T-cell (primary cell): ENCODE measurements around the gene CLSTN2. TPM values are rescaled to one million over a fixed set of nuclear protein-coding genes. Genes with fewer than 3 reads are reported as not detected.

Experiments used
- ATAC-seq, 4 experiments: fragments of 200-7000 bp in 3 of 4; fragments of 150-1000 bp in 1 of 4; cut with Tn5 transposase; replicated peaks in 1 of 4; 1 replicate in 3 of 4; 2 replicates in 1 of 4; pipeline ENCODE4 v1.10.0; 2021; ENCODE audit warnings: moderate library complexity in 3 of 4, mild to moderate bottlenecking in 2 of 4, moderate number of reproducible peaks in 1 of 4
- CTCF ChIA-PET, 2 donors: fragments of 300-600 bp; sonication (Branson Sonifier 250); formaldehyde crosslinking; loops; one replicate each; lab custom pipeline; 2022; ENCODE audit warnings: antibody characterized with exemption in 2 of 2; lab: Charles Lee
- POLR2A ChIA-PET, 2 donors: fragments of 300-600 bp; sonication (Branson Sonifier 250); formaldehyde crosslinking; loops; one replicate each; lab custom pipeline; 2022; ENCODE audit warnings: antibody characterized with exemption in 2 of 2; lab: Charles Lee
- DNase-seq, 35 experiments: peaks; one replicate each; pipeline versions ENCODE4 v3.0.0 to v3.0.0-alpha.2; 2013 to 2023
- H3K27ac ChIP-seq: one replicate; pipeline ENCODE4 v1.5.1; 2013; ENCODE audit warnings: low read length
- H3K27me3 ChIP-seq, 2 experiments: replicated peaks in 1 of 2; 1 replicate in 1 of 2; 2 replicates in 1 of 2; pipeline versions ENCODE4 v1.6.1 to v1.7.0; 2013; ENCODE audit warnings: low read length in 1 of 2, mixed read lengths in 1 of 2; ENCODE audit not compliant: control insufficient read depth in 2 of 2, insufficient read depth in 2 of 2; ENCODE audit errors: extremely low read depth in 1 of 2
- H3K36me3 ChIP-seq, 2 donors: 1 replicate in 1 of 2; 2 replicates in 1 of 2; pipeline versions ENCODE4 v1.6.1 to v1.7.0; 2013; ENCODE audit warnings: low read length in 1 of 2; ENCODE audit not compliant: control insufficient read depth in 2 of 2, insufficient read depth in 1 of 2; ENCODE audit errors: extremely low read depth in 1 of 2
- H3K4me1 ChIP-seq, 2 experiments: 1 replicate in 1 of 2; 2 replicates in 1 of 2; pipeline versions ENCODE4 v1.6.1 to v1.7.0; 2013; ENCODE audit warnings: low read length in 2 of 2, mixed read lengths in 1 of 2; ENCODE audit not compliant: insufficient read depth in 2 of 2, control insufficient read depth in 1 of 2; ENCODE audit errors: extremely low read depth in 1 of 2
- H3K4me3 ChIP-seq, 2 donors: 1 replicate in 1 of 2; 2 replicates in 1 of 2; pipeline versions ENCODE4 v1.5.1 to v1.7.0; 2013; ENCODE audit warnings: mild to moderate bottlenecking in 2 of 2, low read length in 1 of 2, moderate library complexity in 1 of 2; ENCODE audit not compliant: control insufficient read depth in 1 of 2; ENCODE audit errors: extremely low read depth in 1 of 2
- H3K9me3 ChIP-seq: 2 replicates; pipeline ENCODE4 v1.7.0; 2013
- H3K27ac Mint-ChIP-seq, 2 donors: one replicate each; pipeline ENCODE4 v1.8.0; 2020 to 2021; ENCODE audit warnings: mild to moderate bottlenecking in 2 of 2, mixed read lengths in 2 of 2
- H3K27me3 Mint-ChIP-seq, 2 donors: one replicate each; pipeline ENCODE4 v1.8.0; 2021 to 2022; ENCODE audit warnings: mixed read lengths in 2 of 2
- H3K36me3 Mint-ChIP-seq: one replicate; pipeline ENCODE4 v1.8.0; 2021; ENCODE audit warnings: mixed read lengths
- H3K4me1 Mint-ChIP-seq, 3 donors: one replicate each; pipeline ENCODE4 v1.8.0; 2020 to 2022; ENCODE audit warnings: mixed read lengths in 3 of 3, mild to moderate bottlenecking in 1 of 3
- H3K4me3 Mint-ChIP-seq, 3 donors: one replicate each; pipeline ENCODE4 v1.8.0; 2020 to 2022; ENCODE audit warnings: mild to moderate bottlenecking in 3 of 3, mixed read lengths in 3 of 3, moderate library complexity in 3 of 3
- H3K9me3 Mint-ChIP-seq, 3 donors: one replicate each; pipeline ENCODE4 v1.8.0; 2020 to 2022; ENCODE audit warnings: mixed read lengths in 3 of 3
- WGBS: methylation state at CpG from one replicate; pipeline ENCODE4 v1.1.5; 2013; ENCODE audit warnings: missing lambda C conversion rate; ENCODE audit not compliant: insufficient coverage; 5-methylcytosine and 5-hydroxymethylcytosine counted together
- total RNA-seq, 35 experiments: library from RNA in 6 of 35; stranded (reverse) in 6 of 35; fragments of 120-200 nt in 1 of 35; gene quantifications; one replicate each; pipeline versions ENCODE4 v1.2.1 to v1.2.4 and lab custom pipeline; 2013 to 2026

The CLSTN2 gene
- total RNA-seq, 5 donors from 2014 or later (not counting 1 experiment from before 2014, with no cell fraction given) = under 0.01 to 0.12 (median 0.03) TPM; not detected in 2

GRCh38 chr3:140395134-140396075 lies 460.4 kb downstream of the CLSTN2 start:
- Histone ChIP-seq H3K4me1 (no peaks in the 10 kb centered on the region), H3K27me3 (peaks cover 0 to 3% of the 10 kb centered on the region in 2 experiments), H3K27ac (no peak overlapping the region), H3K36me3 (no peaks in the 10 kb centered on the region), H3K9me3 (no peaks in the 10 kb centered on the region), H3K4me3 (no peak overlapping the region)
- POLR2A ChIA-PET = no interaction called here
- no peaks in the 10 kb centered on the region for H3K4me1 Mint-ChIP-seq
- H3K27me3 Mint-ChIP-seq = no peaks in the 10 kb centered on the region
- no CpG with 5 or more reads among the region's 5 CpGs for WGBS
- no peaks in the 10 kb centered on the region for H3K36me3 Mint-ChIP-seq
- no peak overlapping the region for H3K4me3 Mint-ChIP-seq
- no peak overlapping the region for H3K27ac Mint-ChIP-seq
- no peaks in the 10 kb centered on the region for H3K9me3 Mint-ChIP-seq
- ATAC-seq = no peak
- CTCF ChIA-PET = no interaction called here
- DNase-seq = no peak

GRCh38 chr3:140396110-140396509 lies 461.1 kb downstream of the CLSTN2 start:
- Histone ChIP-seq H3K4me1 (no peaks in the 10 kb centered on the region), H3K9me3 (no peaks in the 10 kb centered on the region), H3K27ac (no peak overlapping the region), H3K36me3 (no peaks in the 10 kb centered on the region), H3K4me3 (no peak overlapping the region), H3K27me3 (peaks cover 0 to 3% of the 10 kb centered on the region in 2 experiments)
- POLR2A ChIA-PET = no interaction called here
- no peaks in the 10 kb centered on the region for H3K27me3 Mint-ChIP-seq
- WGBS = no CpG with 5 or more reads among the region's 3 CpGs
- H3K36me3 Mint-ChIP-seq = no peaks in the 10 kb centered on the region
- CTCF ChIA-PET = no interaction called here
- no peak overlapping the region for H3K27ac Mint-ChIP-seq
- no peak for ATAC-seq
- no peak overlapping the region for H3K4me3 Mint-ChIP-seq
- no peaks in the 10 kb centered on the region for H3K4me1 Mint-ChIP-seq
- H3K9me3 Mint-ChIP-seq = no peaks in the 10 kb centered on the region
- DNase-seq = no peak

- H3K9me3 Mint-ChIP-seq = no peaks in the 10 kb centered on the region
- CTCF ChIA-PET = no interaction called here
- H3K4me3 Mint-ChIP-seq = no peak overlapping the region
- POLR2A ChIA-PET = no interaction called here
- no peaks in the 10 kb centered on the region for H3K4me1 Mint-ChIP-seq
- no peak overlapping the region for H3K27ac ChIP-seq
- no peaks in the 10 kb centered on the region for H3K9me3 ChIP-seq
- peaks cover 0 to 5% of the 10 kb centered on the region in 2 experiments for H3K27me3 ChIP-seq
- H3K27ac Mint-ChIP-seq = no peak overlapping the region
- peaks cover 0 to under 1% of the 10 kb centered on the region in 2 donors for H3K27me3 Mint-ChIP-seq
- H3K36me3 ChIP-seq = no peaks in the 10 kb centered on the region
- H3K36me3 Mint-ChIP-seq = no peaks in the 10 kb centered on the region
- ATAC-seq = no peak
- no peaks in the 10 kb centered on the region for H3K4me1 ChIP-seq
- no peak overlapping the region for H3K4me3 ChIP-seq
- DNase-seq = no peak
Measured at GRCh38 chr3:140397847-140398246, 462.9 kb downstream of the CLSTN2 start.

GRCh38 chr3:140398387-140398786 lies 463.4 kb downstream of the CLSTN2 start:
- Histone ChIP-seq H3K4me3 (no peak overlapping the region), H3K36me3 (no peaks in the 10 kb centered on the region), H3K27me3 (peaks cover 0 to 5% of the 10 kb centered on the region in 2 experiments), H3K9me3 (no peaks in the 10 kb centered on the region), H3K4me1 (no peaks in the 10 kb centered on the region), H3K27ac (no peak overlapping the region)
- peaks cover 0 to 5% of the 10 kb centered on the region in 2 donors for H3K27me3 Mint-ChIP-seq
- H3K4me3 Mint-ChIP-seq = no peak overlapping the region
- CTCF ChIA-PET = no interaction called here
- no peaks in the 10 kb centered on the region for H3K4me1 Mint-ChIP-seq
- ATAC-seq = no peak
- WGBS = no CpG with 5 or more reads among the region's 2 CpGs
- no peak overlapping the region for H3K27ac Mint-ChIP-seq
- H3K36me3 Mint-ChIP-seq = no peaks in the 10 kb centered on the region
- no peaks in the 10 kb centered on the region for H3K9me3 Mint-ChIP-seq
- DNase-seq = no peak
- POLR2A ChIA-PET = no interaction called here

GRCh38 chr3:140399871-140400270 lies 464.9 kb downstream of the CLSTN2 start:
- POLR2A ChIA-PET = no interaction called here
- Mint-ChIP-seq H3K27me3 (peaks cover 5 to 7% of the 10 kb centered on the region in 2 donors), H3K27ac (no peak overlapping the region), H3K9me3 (no peaks in the 10 kb centered on the region), H3K4me1 (no peaks in the 10 kb centered on the region), H3K4me3 (no peak overlapping the region), H3K36me3 (no peaks in the 10 kb centered on the region)
- CTCF ChIA-PET = no interaction called here
- Histone ChIP-seq H3K27ac (no peak overlapping the region), H3K4me1 (no peaks in the 10 kb centered on the region), H3K4me3 (no peak overlapping the region), H3K27me3 (peaks cover 0 to 5% of the 10 kb centered on the region in 2 experiments), H3K9me3 (no peaks in the 10 kb centered on the region), H3K36me3 (no peaks in the 10 kb centered on the region)
- ATAC-seq = no peak
- no CpG with 5 or more reads among the region's 2 CpGs for WGBS
- no peak for DNase-seq

- 75% methylated on average over 1 of the region's 2 CpGs for WGBS
- no peak overlapping the region for H3K27ac Mint-ChIP-seq
- H3K4me3 ChIP-seq = no peak overlapping the region
- H3K27ac ChIP-seq = no peak overlapping the region
- peaks cover 0 to 4% (median 3%) of the 10 kb centered on the region in 3 donors for H3K9me3 Mint-ChIP-seq
- H3K36me3 ChIP-seq = no peaks in the 10 kb centered on the region
- H3K27me3 Mint-ChIP-seq = peaks cover 5 to 11% of the 10 kb centered on the region in 2 donors
- no peaks in the 10 kb centered on the region for H3K4me1 Mint-ChIP-seq
- H3K36me3 Mint-ChIP-seq = no peaks in the 10 kb centered on the region
- H3K9me3 ChIP-seq = no peaks in the 10 kb centered on the region
- peaks cover 0 to 5% of the 10 kb centered on the region in 2 experiments for H3K27me3 ChIP-seq
- POLR2A ChIA-PET = no interaction called here
- no peak overlapping the region for H3K4me3 Mint-ChIP-seq
- no peak for ATAC-seq
- CTCF ChIA-PET = no interaction called here
- no peak for DNase-seq
- no peaks in the 10 kb centered on the region for H3K4me1 ChIP-seq
Measured at GRCh38 chr3:140403079-140403478, 468.1 kb downstream of the CLSTN2 start.
